ENCODE measurements around the gene TSPAN5. TPM values are rescaled to one million over a fixed set of nuclear protein-coding genes. Genes with fewer than 3 reads are reported as not detected.

Gene TSPAN5
- total and polyA plus RNA-seq, 11 donors = 1.0 to 10.2 (median 5.6) TPM

GRCh38 chr4:98604723-98605122 lies 53.7 kb downstream of the TSPAN5 start:
- intact Hi-C loops (cut with DNase I) = no loop called here
- no peak for ATAC-seq
- peaks cover 0 to 15% (median 4%) of the 10 kb centered on the region in 12 donors for H3K9me3 ChIP-seq
- no peak overlapping the region for H3K27ac ChIP-seq
- no peak for DNase-seq
- 98 to 100% (median 99%) methylated on average over 1 of the region's 1 CpG for WGBS, 4 donors
- H3K36me3 ChIP-seq = no peaks in the 10 kb centered on the region
- H3K4me3 ChIP-seq = no peak overlapping the region
- TF ChIP-seq POLR2A (IDR thresholded peaks at IDR 0.05) (no peak), CTCF (IDR thresholded peaks at IDR 0.05) (no peak)
- H3K27me3 ChIP-seq = no peaks in the 10 kb centered on the region
- H3K4me1 ChIP-seq = peaks cover 0 to 5% (median 0%) of the 10 kb centered on the region in 12 donors

- H3K4me1 ChIP-seq = peaks cover 0 to 5% (median 0%) of the 10 kb centered on the region in 12 donors
Observed at GRCh38 chr4:98603683-98604521, 54.5 kb downstream of the TSPAN5 start.

GRCh38 chr4:98602270-98602669 lies 56.1 kb downstream of the TSPAN5 start:
- TF ChIP-seq CTCF (IDR thresholded peaks at IDR 0.05) (no peak), POLR2A (IDR thresholded peaks at IDR 0.05) (no peak)
- intact Hi-C loops (cut with DNase I) = no loop called here
- Histone ChIP-seq H3K9me3 (peaks cover 0 to 19% (median 6%) of the 10 kb centered on the region in 12 donors), H3K4me1 (peaks cover 0 to 5% (median 0%) of the 10 kb centered on the region in 12 donors), H3K4me3 (no peak overlapping the region), H3K27ac (no peak overlapping the region), H3K36me3 (no peaks in the 10 kb centered on the region), H3K27me3 (no peaks in the 10 kb centered on the region)
- DNase-seq (no peak), ATAC-seq (no peak)
- WGBS, 4 donors = 87 to 97% (median 90%) methylated on average over 1 of the region's 1 CpG

More at GRCh38 chr4:98603683-98604521, 54.5 kb downstream of the TSPAN5 start:
- Histone ChIP-seq H3K4me3 (no peak overlapping the region), H3K9me3 (peaks cover 0 to 19% (median 6%) of the 10 kb centered on the region in 12 donors), H3K36me3 (no peaks in the 10 kb centered on the region), H3K27me3 (no peaks in the 10 kb centered on the region), H3K27ac (no peak overlapping the region)
- 65 to 70% (median 67%) methylated on average over 10 of the region's 10 CpGs for WGBS, 4 donors
- ATAC-seq (no peak), DNase-seq (no peak)
- intact Hi-C loops (cut with DNase I) = no loop called here
- TF ChIP-seq POLR2A (IDR thresholded peaks at IDR 0.05) (no peak), CTCF (IDR thresholded peaks at IDR 0.05) (no peak)

- TF ChIP-seq CTCF (IDR thresholded peaks at IDR 0.05) (no peak), POLR2A (IDR thresholded peaks at IDR 0.05) (no peak)
- Histone ChIP-seq H3K9me3 (peaks cover 0 to 19% (median 6%) of the 10 kb centered on the region in 12 donors), H3K27me3 (no peaks in the 10 kb centered on the region), H3K27ac (no peak overlapping the region), H3K4me3 (no peak overlapping the region), H3K36me3 (no peaks in the 10 kb centered on the region), H3K4me1 (peaks cover 0 to 5% (median 0%) of the 10 kb centered on the region in 12 donors)
- intact Hi-C loops (cut with DNase I) = no loop called here
- ATAC-seq (no peak), DNase-seq (no peak)
- WGBS, 4 donors = 88 to 91% (median 91%) methylated on average over 3 of the region's 3 CpGs
Observed at GRCh38 chr4:98601708-98602107, 56.7 kb downstream of the TSPAN5 start.

All from heart left ventricle (tissue), 16 donors.